Prostate gland (tissue), 2 donors: ENCODE measurements around the gene PAPOLA.

Experiments used
- CTCF ChIP-seq, 4 experiments: fragments of 200-600 bp in 2 of 4; fragments of 450-650 bp in 2 of 4; sonication (generic) in 2 of 4; IDR thresholded peaks; 1 replicate in 3 of 4; 2 replicates in 1 of 4; pipeline ENCODE4 v1.5.1; 2016 to 2019; ENCODE audit warnings: antibody characterized with exemption in 4 of 4, mild to moderate bottlenecking in 2 of 4, moderate library complexity in 2 of 4
- POLR2A ChIP-seq: fragments of 450-650 bp; IDR thresholded peaks from one replicate; pipeline ENCODE4 v1.6.1; 2016; ENCODE audit warnings: antibody characterized with exemption, mild to moderate bottlenecking
- POLR2AphosphoS5 ChIP-seq: sonication (generic); formaldehyde crosslinking; IDR thresholded peaks from one replicate; pipeline ENCODE4 v1.6.1; 2017; ENCODE audit warnings: antibody characterized with exemption

- TF ChIP-seq CTCF (IDR thresholded peaks at IDR 0.05) (no peak), POLR2A (no peak), POLR2AphosphoS5 (no peak)
These were observed 6.7 kb downstream of the PAPOLA start for GRCh38 chr14:96508900-96509299.
